Suprapubic skin (tissue), 4 donors: ENCODE measurements around the gene PDE3B.

Experiments
- CTCF ChIP-seq, 2 donors: fragments of 200-600 bp in 1 of 2; fragments of 450-650 bp in 1 of 2; sonication (generic) in 1 of 2; IDR thresholded peaks; one replicate each; pipeline ENCODE4 v1.5.1; 2016 to 2019; ENCODE audit warnings: antibody characterized with exemption in 2 of 2, mild to moderate bottlenecking in 1 of 2, moderate library complexity in 1 of 2
- EP300 ChIP-seq: sonication (generic); formaldehyde crosslinking; IDR thresholded peaks from one replicate; pipeline ENCODE4 v1.6.1; 2017; ENCODE audit warnings: antibody characterized with exemption
- POLR2A ChIP-seq, 2 donors: fragments of 450-650 bp; IDR thresholded peaks; one replicate each; pipeline ENCODE4 v1.6.1; 2017; ENCODE audit warnings: antibody characterized with exemption in 2 of 2, mild to moderate bottlenecking in 2 of 2, moderate library complexity in 2 of 2
- POLR2AphosphoS5 ChIP-seq, 3 donors: sonication (generic); formaldehyde crosslinking; IDR thresholded peaks; one replicate each; pipeline ENCODE4 v1.6.1; 2017; ENCODE audit warnings: antibody characterized with exemption in 3 of 3

GRCh38 chr11:14750911-14751310 is 107.3 kb downstream of the PDE3B start:
- no peak for TF ChIP-seq POLR2A (IDR thresholded peaks at IDR 0.05)
- TF ChIP-seq CTCF (IDR thresholded peaks at IDR 0.05), result no peak
- no peak for TF ChIP-seq POLR2AphosphoS5 (IDR thresholded peaks at IDR 0.05)
- TF ChIP-seq EP300, result no peak
